Neural cell (in vitro differentiated cells): ENCODE measurements around the gene OGFOD2. TPM values are rescaled to one million over a fixed set of nuclear protein-coding genes. Genes with fewer than 3 reads are reported as not detected.

ENCODE experiments used
- H2AFZ ChIP-seq: fragments of 200-600, 300-800 bp; sonication (generic), shearing (Covaris generic); 2 replicates; pipeline ENCODE4 v1.6.0; 2014; ENCODE audit warnings: low read depth, mild to moderate bottlenecking, antibody characterized with exemption, low read length, moderate library complexity
- H3F3A ChIP-seq: fragments of 200-600 bp; shearing (Covaris generic); 2 replicates; pipeline ENCODE4 v1.6.1; 2016; ENCODE audit warnings: mild to moderate bottlenecking, moderate library complexity, mixed read lengths, antibody characterized with exemption, low read length; ENCODE audit not compliant: insufficient read depth, poor library complexity, severe bottlenecking
- H3K27ac ChIP-seq: fragments of 200-600, 300-800 bp; sonication (generic), shearing (Covaris generic); 2 replicates; pipeline ENCODE4 v1.5.1; 2014; ENCODE audit warnings: mild to moderate bottlenecking, low read length, moderate library complexity
- H3K27me3 ChIP-seq: fragments of 300-800, 200-600 bp; sonication (generic), shearing (Covaris generic); 2 replicates; pipeline ENCODE4 v1.6.0; 2014; ENCODE audit warnings: mild to moderate bottlenecking, low read depth, low read length, moderate library complexity; ENCODE audit not compliant: insufficient read depth
- H3K36me3 ChIP-seq: fragments of 300-800, 200-600 bp; sonication (generic), shearing (Covaris generic); 2 replicates; pipeline ENCODE4 v1.5.1; 2014; ENCODE audit warnings: mild to moderate bottlenecking, antibody characterized with exemption, low read length, moderate library complexity; ENCODE audit not compliant: insufficient read depth
- H3K4me2 ChIP-seq: fragments of 300-800, 200-600 bp; sonication (generic), shearing (Covaris generic); 2 replicates; pipeline ENCODE4 v1.6.0; 2014; ENCODE audit warnings: mild to moderate bottlenecking, low read length
- H3K4me3 ChIP-seq: fragments of 300-800, 200-600 bp; sonication (generic), shearing (Covaris generic); 2 replicates; pipeline ENCODE4 v1.5.1; 2014; ENCODE audit warnings: mild to moderate bottlenecking, low read length, moderate library complexity
- H3K79me2 ChIP-seq: fragments of 200-600 bp; shearing (Covaris generic); replicated peaks from 2 replicates; pipeline ENCODE4 v1.6.0; 2014; ENCODE audit warnings: mild to moderate bottlenecking, low read length, moderate library complexity; ENCODE audit not compliant: insufficient read depth
- H3K9ac ChIP-seq: fragments of 300-800, 200-600 bp; sonication (generic), shearing (Covaris generic); 2 replicates; pipeline ENCODE4 v1.6.1; 2016; ENCODE audit warnings: mild to moderate bottlenecking, low read length, mixed read lengths
- H3K9me2 ChIP-seq: fragments of 200-600 bp; shearing (Covaris generic); 2 replicates; pipeline ENCODE4 v1.6.1; 2016; ENCODE audit warnings: mild to moderate bottlenecking, low read length, mixed read lengths; ENCODE audit not compliant: insufficient read depth
- H3K9me3 ChIP-seq: fragments of 200-600, 300-800 bp; sonication (generic), shearing (Covaris generic); 2 replicates; pipeline ENCODE4 v1.6.1; 2016; ENCODE audit warnings: mild to moderate bottlenecking, mixed run types, low read length, moderate library complexity, mixed read lengths
- H4K20me1 ChIP-seq: fragments of 200-600 bp; shearing (Covaris generic); 2 replicates; pipeline ENCODE4 v1.6.1; 2016; ENCODE audit warnings: mild to moderate bottlenecking, mixed run types; ENCODE audit not compliant: insufficient read depth
- EP300 ChIP-seq: fragments of 450-650 bp; conservative IDR thresholded peaks from 2 replicates; pipeline ENCODE4 v1.6.1; 2014; ENCODE audit warnings: antibody characterized with exemption, mild to moderate bottlenecking, moderate library complexity; ENCODE audit not compliant: poor library complexity, severe bottlenecking
- EZH2 ChIP-seq: fragments of 200-600, 300-800 bp; shearing (Covaris generic), sonication (generic); IDR thresholded peaks from 2 replicates; pipeline ENCODE4 v1.6.1; 2014; ENCODE audit warnings: antibody characterized with exemption, low read length, borderline replicate concordance, mild to moderate bottlenecking; ENCODE audit not compliant: insufficient read depth, poor library complexity, severe bottlenecking
- MXI1 ChIP-seq: fragments of 450-650 bp; conservative IDR thresholded peaks from 2 replicates; pipeline ENCODE4 v1.6.1; 2014; ENCODE audit warnings: antibody characterized with exemption, mild to moderate bottlenecking; ENCODE audit not compliant: poor library complexity, severe bottlenecking
- POLR2AphosphoS5 ChIP-seq: IDR thresholded peaks from 2 replicates; pipeline ENCODE4 v1.6.1; 2012
- RAD21 ChIP-seq: fragments of 450-650 bp; conservative IDR thresholded peaks from 2 replicates; pipeline ENCODE4 v1.6.1; 2014; ENCODE audit warnings: antibody characterized with exemption, mild to moderate bottlenecking, moderate library complexity
- SMC3 ChIP-seq: fragments of 450-650 bp; conservative IDR thresholded peaks from 2 replicates; pipeline ENCODE4 v1.6.1; 2014; ENCODE audit warnings: antibody characterized with exemption, mild to moderate bottlenecking, moderate library complexity; ENCODE audit not compliant: poor library complexity
- TAF1 ChIP-seq: IDR thresholded peaks from 2 replicates; pipeline ENCODE4 v1.6.1; 2012; ENCODE audit warnings: low read depth
- polyA plus RNA-seq: library from polyadenylated mRNA; depleted of rRNA; stranded (reverse); fragments of >200 nt; gene quantifications from 2 replicates; pipeline ENCODE4 v1.2.3, GENCODE V29; 2014
- TF ChIP-seq, protein P1 (sequence below): IDR thresholded peaks from 2 replicates; pipeline ENCODE4 v1.6.1; 2012; ENCODE audit warnings: borderline replicate concordance
- TF ChIP-seq, protein P2 (sequence below): fragments of 450-650 bp; IDR thresholded peaks from 2 replicates; pipeline ENCODE4 v1.5.1; 2014; ENCODE audit warnings: antibody characterized with exemption, mild to moderate bottlenecking, moderate library complexity; ENCODE audit not compliant: poor library complexity, severe bottlenecking

OGFOD2 gene
- polyA plus RNA-seq, 1 donor from 2014 or later: 27.8 TPM

DNA sequence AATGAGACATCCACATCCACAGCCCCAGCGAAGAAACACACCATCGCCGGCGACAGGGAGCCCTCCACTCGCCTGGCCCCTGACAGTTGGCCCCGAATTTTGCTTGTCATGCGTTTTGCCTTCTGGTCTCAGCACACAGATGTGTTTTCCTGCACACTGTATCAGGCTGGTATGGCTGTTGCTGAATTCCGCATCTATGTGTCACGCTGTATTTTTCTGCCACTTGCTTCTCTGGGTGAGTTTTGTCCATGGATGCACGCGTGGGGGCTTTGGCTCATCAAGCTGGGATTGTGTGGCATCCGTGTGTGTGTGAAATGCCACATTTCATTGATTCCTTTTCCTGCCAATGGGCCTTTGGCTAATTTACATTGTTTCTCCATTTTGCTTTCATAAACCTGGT is 31.9 kb downstream of the OGFOD2 start:
- Histone ChIP-seq H3K27ac (no peak overlapping the region), H3K4me2 (no peak overlapping the region), H2AFZ (no peak overlapping the region), H3K9ac (no peak overlapping the region), H3K9me3 (no peaks in the 10 kb centered on the region), H3K27me3 (no peaks in the 10 kb centered on the region), H4K20me1 (no peaks in the 10 kb centered on the region), H3K36me3 (no peaks in the 10 kb centered on the region), H3K9me2 (no peaks in the 10 kb centered on the region), H3K4me3 (no peak overlapping the region), H3K79me2 (no peaks in the 10 kb centered on the region), H3F3A (no peaks in the 10 kb centered on the region)
- TF ChIP-seq, protein P1, sequence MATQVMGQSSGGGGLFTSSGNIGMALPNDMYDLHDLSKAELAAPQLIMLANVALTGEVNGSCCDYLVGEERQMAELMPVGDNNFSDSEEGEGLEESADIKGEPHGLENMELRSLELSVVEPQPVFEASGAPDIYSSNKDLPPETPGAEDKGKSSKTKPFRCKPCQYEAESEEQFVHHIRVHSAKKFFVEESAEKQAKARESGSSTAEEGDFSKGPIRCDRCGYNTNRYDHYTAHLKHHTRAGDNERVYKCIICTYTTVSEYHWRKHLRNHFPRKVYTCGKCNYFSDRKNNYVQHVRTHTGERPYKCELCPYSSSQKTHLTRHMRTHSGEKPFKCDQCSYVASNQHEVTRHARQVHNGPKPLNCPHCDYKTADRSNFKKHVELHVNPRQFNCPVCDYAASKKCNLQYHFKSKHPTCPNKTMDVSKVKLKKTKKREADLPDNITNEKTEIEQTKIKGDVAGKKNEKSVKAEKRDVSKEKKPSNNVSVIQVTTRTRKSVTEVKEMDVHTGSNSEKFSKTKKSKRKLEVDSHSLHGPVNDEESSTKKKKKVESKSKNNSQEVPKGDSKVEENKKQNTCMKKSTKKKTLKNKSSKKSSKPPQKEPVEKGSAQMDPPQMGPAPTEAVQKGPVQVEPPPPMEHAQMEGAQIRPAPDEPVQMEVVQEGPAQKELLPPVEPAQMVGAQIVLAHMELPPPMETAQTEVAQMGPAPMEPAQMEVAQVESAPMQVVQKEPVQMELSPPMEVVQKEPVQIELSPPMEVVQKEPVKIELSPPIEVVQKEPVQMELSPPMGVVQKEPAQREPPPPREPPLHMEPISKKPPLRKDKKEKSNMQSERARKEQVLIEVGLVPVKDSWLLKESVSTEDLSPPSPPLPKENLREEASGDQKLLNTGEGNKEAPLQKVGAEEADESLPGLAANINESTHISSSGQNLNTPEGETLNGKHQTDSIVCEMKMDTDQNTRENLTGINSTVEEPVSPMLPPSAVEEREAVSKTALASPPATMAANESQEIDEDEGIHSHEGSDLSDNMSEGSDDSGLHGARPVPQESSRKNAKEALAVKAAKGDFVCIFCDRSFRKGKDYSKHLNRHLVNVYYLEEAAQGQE: no peak
- TF ChIP-seq TAF1 (no peak), MXI1 (no peak), POLR2AphosphoS5 (no peak), RAD21 (no peak), EP300 (no peak), SMC3 (no peak), EZH2 (no peak)
- TF ChIP-seq, protein P2, sequence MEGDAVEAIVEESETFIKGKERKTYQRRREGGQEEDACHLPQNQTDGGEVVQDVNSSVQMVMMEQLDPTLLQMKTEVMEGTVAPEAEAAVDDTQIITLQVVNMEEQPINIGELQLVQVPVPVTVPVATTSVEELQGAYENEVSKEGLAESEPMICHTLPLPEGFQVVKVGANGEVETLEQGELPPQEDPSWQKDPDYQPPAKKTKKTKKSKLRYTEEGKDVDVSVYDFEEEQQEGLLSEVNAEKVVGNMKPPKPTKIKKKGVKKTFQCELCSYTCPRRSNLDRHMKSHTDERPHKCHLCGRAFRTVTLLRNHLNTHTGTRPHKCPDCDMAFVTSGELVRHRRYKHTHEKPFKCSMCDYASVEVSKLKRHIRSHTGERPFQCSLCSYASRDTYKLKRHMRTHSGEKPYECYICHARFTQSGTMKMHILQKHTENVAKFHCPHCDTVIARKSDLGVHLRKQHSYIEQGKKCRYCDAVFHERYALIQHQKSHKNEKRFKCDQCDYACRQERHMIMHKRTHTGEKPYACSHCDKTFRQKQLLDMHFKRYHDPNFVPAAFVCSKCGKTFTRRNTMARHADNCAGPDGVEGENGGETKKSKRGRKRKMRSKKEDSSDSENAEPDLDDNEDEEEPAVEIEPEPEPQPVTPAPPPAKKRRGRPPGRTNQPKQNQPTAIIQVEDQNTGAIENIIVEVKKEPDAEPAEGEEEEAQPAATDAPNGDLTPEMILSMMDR: no peak

DNA sequence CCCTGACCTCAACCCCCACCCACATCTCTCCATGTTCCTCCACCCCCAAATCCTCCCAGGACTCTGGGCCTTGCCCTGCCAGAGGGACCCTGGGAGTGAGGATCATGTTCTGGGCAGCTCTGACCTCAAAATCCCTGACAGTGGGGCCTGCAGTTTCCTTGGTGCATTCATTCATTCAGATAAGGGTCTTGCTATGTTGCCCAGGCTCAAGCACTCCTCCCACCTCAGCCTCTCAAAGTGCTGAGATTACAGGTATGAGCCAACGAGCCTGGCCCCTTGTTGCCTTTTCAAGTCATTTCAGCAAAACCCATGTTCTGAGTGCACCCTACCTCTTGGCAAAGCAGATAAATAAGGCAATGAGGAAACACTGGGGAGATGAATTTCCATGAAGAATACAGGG is 35.1 kb downstream of the OGFOD2 start:
- Histone ChIP-seq H3K36me3 (no peaks in the 10 kb centered on the region), H3K4me2 (no peak overlapping the region), H3K9ac (no peak overlapping the region), H3F3A (no peaks in the 10 kb centered on the region), H4K20me1 (no peaks in the 10 kb centered on the region), H3K27me3 (no peaks in the 10 kb centered on the region), H3K27ac (no peak overlapping the region), H3K79me2 (no peaks in the 10 kb centered on the region), H3K9me3 (no peaks in the 10 kb centered on the region), H2AFZ (no peak overlapping the region), H3K4me3 (no peak overlapping the region), H3K9me2 (no peaks in the 10 kb centered on the region)
- no peak for TF ChIP-seq POLR2AphosphoS5
- no peak for TF ChIP-seq EZH2
- TF ChIP-seq, protein P1: no peak
- TF ChIP-seq EP300: no peak
- no peak for TF ChIP-seq TAF1
- no peak for TF ChIP-seq SMC3
- TF ChIP-seq, protein P2: no peak
- TF ChIP-seq MXI1: no peak
- TF ChIP-seq RAD21: no peak
